Activated CD4-positive, alpha-beta T cell treated with anti-CD3 and anti-CD28 coated beads for 24 hours (primary cell): ENCODE results near the gene PABPN1.
"Not testable (repeated sequence)": the region's sequence is repeated elsewhere in the genome, so short reads cannot be mapped to it uniquely, and the experiment has no call there.

Experiments used
- DNase-seq, 2 donors: peaks; one replicate each; pipeline ENCODE4 v3.0.0-alpha.2; 2020; ENCODE audit warnings: low read depth in 2 of 2

PABPN1 gene

GRCh38 chr14:23301288-23301968 lies 19.8 kb upstream of the PABPN1 start:
- DNase-seq: peak; percentile 94 to 95

GRCh38 chr14:23301969-23302289 lies 19.3 kb upstream of the PABPN1 start:
- no peak for DNase-seq

- DNase-seq: peak; percentile 79 to 89
Measured at GRCh38 chr14:23302290-23303225, 18.7 kb upstream of the PABPN1 start, which contains the start of gene PPP1R3E. Gene PPP1R3E, minus strand, starts transcription at chr14:23302859. Its CDS starts 283 bp downstream, at chr14:23302576.

GRCh38 chr14:23306412-23307145 lies 14.7 kb upstream of the PABPN1 start, which contains the start of gene BCL2L2:
Gene BCL2L2, plus strand, starts transcription at chr14:23306833. Its CDS starts 935 bp downstream, at chr14:23307768.
- no peak for DNase-seq

- DNase-seq: no peak
Measured at GRCh38 chr14:23307146-23307530, 14.1 kb upstream of the PABPN1 start.

GRCh38 chr14:23307687-23308644 lies 13.3 kb upstream of the PABPN1 start:
- DNase-seq: no peak

- DNase-seq: no peak
Measured at GRCh38 chr14:23308721-23309445, 12.4 kb upstream of the PABPN1 start.

GRCh38 chr14:23310546-23310945 lies 10.7 kb upstream of the PABPN1 start:
- DNase-seq: no peak

GRCh38 chr14:23316300-23316699 lies 5.0 kb upstream of the PABPN1 start:
- DNase-seq: no peak

- DNase-seq: no peak
Measured at GRCh38 chr14:23319746-23320583, 1.3 kb upstream of the PABPN1 start.

- DNase-seq: peak; percentile 31 to 35
Measured at GRCh38 chr14:23321572-23322547, 603 bp downstream of the PABPN1 start.

GRCh38 chr14:23322568-23323517 lies 1.6 kb downstream of the PABPN1 start:
- DNase-seq: no peak

- no peak for DNase-seq
Measured at GRCh38 chr14:23323838-23324454, 2.7 kb downstream of the PABPN1 start.

GRCh38 chr14:23324455-23324846 lies 3.2 kb downstream of the PABPN1 start:
- no peak for DNase-seq

- no peak for DNase-seq
Measured at GRCh38 chr14:23324993-23325392, 3.7 kb downstream of the PABPN1 start.

GRCh38 chr14:23325746-23326145 lies 4.5 kb downstream of the PABPN1 start:
- not testable (repeated sequence) for DNase-seq
